Measurements from ENCODE around the gene SLC25A44. TPM values are rescaled to one million over a fixed set of nuclear protein-coding genes. Genes with fewer than 3 reads are reported as not detected.

The SLC25A44 gene
- total RNA-seq, 1 experiment from 2014 or later = 29.3 TPM

- TF ChIP-seq CTCF (IDR thresholded peaks at IDR 0.05; ENCODE audit: insufficient read depth in 1 of 2, low read depth in 1 of 2, low read length in 1 of 2, severe bottlenecking in 1 of 2, unreplicated experiment in 1 of 2) = no peak
- no peak overlapping the region for H3K27ac Mint-ChIP-seq (ENCODE audit: unreplicated experiment)
- intact Hi-C loops (cut with micrococcal nuclease; ENCODE audit: unreplicated experiment) = no loop called here
- POLR2A ChIA-PET = interaction anchor here (0.6 to 0.9 kb wide), 2 partner anchors 50 to 227 kb away, joined by 3 to 12 read pairs; partner anchors contain the start of gene PMF1
- H3K9me3 Mint-ChIP-seq (ENCODE audit: unreplicated experiment) = peaks cover 6% of the 10 kb centered on the region
- no peaks in the 10 kb centered on the region for H3K4me1 ChIP-seq
- no peak for DNase-seq
- no peaks in the 10 kb centered on the region for H3K36me3 ChIP-seq (ENCODE audit: control insufficient read depth, insufficient read depth, low read length)
- CTCF ChIA-PET = interaction anchor here (0.5 kb wide), 1 partner anchor 67 kb away, joined by 3 read pairs; no protein-coding TSS in a partner anchor
- H3K27me3 Mint-ChIP-seq (ENCODE audit: insufficient read depth, unreplicated experiment) = no peaks in the 10 kb centered on the region
- no peaks in the 10 kb centered on the region for H3K4me1 Mint-ChIP-seq (ENCODE audit: low read depth, unreplicated experiment)
- no peak overlapping the region for H3K4me3 Mint-ChIP-seq (ENCODE audit: unreplicated experiment)
- H3K36me3 Mint-ChIP-seq (ENCODE audit: insufficient read depth, unreplicated experiment) = no peaks in the 10 kb centered on the region
- no peak overlapping the region for H3K4me3 ChIP-seq (ENCODE audit: low read depth, low read length)
- H3K9me3 ChIP-seq = peaks cover 2% of the 10 kb centered on the region; the same call in 1 of the 2 replicates
- H3K27me3 ChIP-seq (replicated peaks; ENCODE audit: control insufficient read depth, insufficient read depth, low read length) = no peaks in the 10 kb centered on the region
- BruUV-seq (replicated peaks) = no TSS peak
These were observed 31.4 kb upstream of the SLC25A44 start for GRCh38 chr1:156162430-156163037.

GRCh38 chr1:156163712-156164111 lies 30.2 kb upstream of the SLC25A44 start:
- H3K4me3 ChIP-seq (ENCODE audit: low read depth, low read length) = no peak overlapping the region
- H3K4me1 ChIP-seq = no peaks in the 10 kb centered on the region
- H3K27me3 ChIP-seq (replicated peaks; ENCODE audit: control insufficient read depth, insufficient read depth, low read length) = no peaks in the 10 kb centered on the region
- TF ChIP-seq CTCF (IDR thresholded peaks at IDR 0.05; ENCODE audit: insufficient read depth in 1 of 2, low read depth in 1 of 2, low read length in 1 of 2, severe bottlenecking in 1 of 2, unreplicated experiment in 1 of 2) = no peak
- no peaks in the 10 kb centered on the region for H3K27me3 Mint-ChIP-seq (ENCODE audit: insufficient read depth, unreplicated experiment)
- H3K27ac Mint-ChIP-seq (ENCODE audit: unreplicated experiment) = no peak overlapping the region
- no peak for DNase-seq
- no peaks in the 10 kb centered on the region for H3K4me1 Mint-ChIP-seq (ENCODE audit: low read depth, unreplicated experiment)
- ChIA-PET CTCF (interaction anchor here (1.8 kb wide), 1 partner anchor 61 kb away, joined by 7 read pairs; no protein-coding TSS in a partner anchor), POLR2A (interaction anchor here (0.6 to 0.7 kb wide), 2 partner anchors 49 to 72 kb away, joined by 3 to 4 read pairs; partner anchors contain the start of gene PMF1)
- H3K9me3 Mint-ChIP-seq (ENCODE audit: unreplicated experiment) = peaks cover 6% of the 10 kb centered on the region
- H3K9me3 ChIP-seq = peaks cover 2% of the 10 kb centered on the region; the same call in 1 of the 2 replicates
- BruUV-seq (replicated peaks) = no TSS peak
- intact Hi-C loops (cut with micrococcal nuclease; ENCODE audit: unreplicated experiment) = no loop called here
- H3K36me3 ChIP-seq (ENCODE audit: control insufficient read depth, insufficient read depth, low read length) = no peaks in the 10 kb centered on the region
- no peak overlapping the region for H3K4me3 Mint-ChIP-seq (ENCODE audit: unreplicated experiment)
- no peaks in the 10 kb centered on the region for H3K36me3 Mint-ChIP-seq (ENCODE audit: insufficient read depth, unreplicated experiment)

GRCh38 chr1:156164125-156164831 lies 29.6 kb upstream of the SLC25A44 start:
- Histone ChIP-seq H3K9me3 (peaks cover 2% of the 10 kb centered on the region; the same call in 1 of the 2 replicates), H3K4me1 (no peaks in the 10 kb centered on the region), H3K36me3 (ENCODE audit: control insufficient read depth, insufficient read depth, low read length) (no peaks in the 10 kb centered on the region), H3K4me3 (ENCODE audit: low read depth, low read length) (no peak overlapping the region), H3K27me3 (replicated peaks; ENCODE audit: control insufficient read depth, insufficient read depth, low read length) (no peaks in the 10 kb centered on the region)
- DNase-seq = no peak
- no peaks in the 10 kb centered on the region for H3K36me3 Mint-ChIP-seq (ENCODE audit: insufficient read depth, unreplicated experiment)
- TF ChIP-seq CTCF (IDR thresholded peaks at IDR 0.05; ENCODE audit: insufficient read depth in 1 of 2, low read depth in 1 of 2, low read length in 1 of 2, severe bottlenecking in 1 of 2, unreplicated experiment in 1 of 2) = no peak
- H3K27ac Mint-ChIP-seq (ENCODE audit: unreplicated experiment) = no peak overlapping the region
- BruUV-seq (replicated peaks) = no TSS peak
- ChIA-PET CTCF (interaction anchor here (1.8 kb wide), 1 partner anchor 61 kb away, joined by 7 read pairs; no protein-coding TSS in a partner anchor), POLR2A (interaction anchor here (0.6 to 0.7 kb wide), 2 partner anchors 49 to 72 kb away, joined by 3 to 4 read pairs; partner anchors contain the start of gene PMF1)
- no peak overlapping the region for H3K4me3 Mint-ChIP-seq (ENCODE audit: unreplicated experiment)
- H3K4me1 Mint-ChIP-seq (ENCODE audit: low read depth, unreplicated experiment) = no peaks in the 10 kb centered on the region
- H3K27me3 Mint-ChIP-seq (ENCODE audit: insufficient read depth, unreplicated experiment) = no peaks in the 10 kb centered on the region
- intact Hi-C loops (cut with micrococcal nuclease; ENCODE audit: unreplicated experiment) = no loop called here
- peaks cover 6% of the 10 kb centered on the region for H3K9me3 Mint-ChIP-seq (ENCODE audit: unreplicated experiment)
